ENCODE measurements around the gene DYNC1I2.

DNA sequence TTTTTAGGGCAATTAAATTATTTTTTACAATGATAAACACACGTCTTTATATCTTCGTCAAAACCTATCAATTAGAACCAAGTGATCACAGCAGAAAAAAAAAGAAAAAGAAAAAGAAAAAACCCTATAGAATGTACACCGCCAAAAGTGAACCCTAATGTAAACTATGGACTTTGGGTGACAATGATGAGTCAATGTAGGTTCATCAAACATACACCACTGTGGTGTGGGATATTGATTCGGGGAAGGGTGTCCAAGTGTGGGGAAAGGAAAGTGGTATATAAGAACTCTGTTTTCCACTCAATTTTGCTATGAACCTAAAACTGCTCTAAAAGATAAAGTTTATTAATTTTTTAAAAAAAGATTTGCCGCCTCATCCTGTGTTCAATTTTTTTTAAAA, 85.1 kb downstream of the DYNC1I2 start:
- TF ChIP-seq CTCF (IDR thresholded peaks at IDR 0.05; ENCODE audit: extremely low read depth in 1 of 2, insufficient read depth in 1 of 2, low read depth in 1 of 2, low read length in 2 of 2) (no peak), MAX (IDR thresholded peaks at IDR 0.05; ENCODE audit: insufficient read depth, insufficient read length) (no peak), JUN (IDR thresholded peaks at IDR 0.05; ENCODE audit: borderline replicate concordance, insufficient read depth, insufficient read length, low read depth) (no peak), POLR2A (IDR thresholded peaks at IDR 0.05; ENCODE audit: low read depth, low read length) (no peak), EZH2 (IDR thresholded peaks at IDR 0.05; ENCODE audit: borderline replicate concordance, low read depth, low read length, severe bottlenecking) (no peak)
